Loucy (cell line): ENCODE results near the gene C18orf32.

Experiments
- EZH2phosphoT487 ChIP-seq: fragments of 200-600 bp; IDR thresholded peaks from 2 replicates; pipeline ENCODE4 v1.6.1; 2018; ENCODE audit warnings: antibody characterized with exemption, mild to moderate bottlenecking, moderate library complexity, borderline replicate concordance
- TF ChIP-seq, protein P1 (sequence below): fragments of 200-600 bp; sonication (generic); conservative IDR thresholded peaks from 2 replicates; pipeline ENCODE4 v1.5.1; 2014; ENCODE audit warnings: mild to moderate bottlenecking, antibody characterized with exemption, low read length

DNA sequence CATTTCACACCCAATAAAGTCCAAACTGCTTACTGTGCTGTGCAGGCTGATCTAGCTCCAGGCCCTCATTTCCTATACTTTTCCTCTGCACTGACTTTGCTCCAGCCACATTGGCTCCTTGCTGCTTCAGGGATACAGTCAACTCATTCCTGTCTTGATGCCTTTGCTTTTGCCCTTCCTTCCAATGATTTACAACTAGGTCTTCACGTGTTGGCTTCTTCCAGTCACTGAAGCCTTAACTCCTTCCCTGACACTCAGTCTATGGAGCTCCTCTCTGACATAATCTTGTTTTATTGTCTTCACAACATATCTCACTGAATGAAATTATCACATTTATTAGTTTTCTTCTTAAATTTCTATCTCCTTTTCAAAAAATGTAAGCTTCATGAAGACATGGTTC lies 16.9 kb upstream of the C18orf32 start:
- TF ChIP-seq, protein P1, sequence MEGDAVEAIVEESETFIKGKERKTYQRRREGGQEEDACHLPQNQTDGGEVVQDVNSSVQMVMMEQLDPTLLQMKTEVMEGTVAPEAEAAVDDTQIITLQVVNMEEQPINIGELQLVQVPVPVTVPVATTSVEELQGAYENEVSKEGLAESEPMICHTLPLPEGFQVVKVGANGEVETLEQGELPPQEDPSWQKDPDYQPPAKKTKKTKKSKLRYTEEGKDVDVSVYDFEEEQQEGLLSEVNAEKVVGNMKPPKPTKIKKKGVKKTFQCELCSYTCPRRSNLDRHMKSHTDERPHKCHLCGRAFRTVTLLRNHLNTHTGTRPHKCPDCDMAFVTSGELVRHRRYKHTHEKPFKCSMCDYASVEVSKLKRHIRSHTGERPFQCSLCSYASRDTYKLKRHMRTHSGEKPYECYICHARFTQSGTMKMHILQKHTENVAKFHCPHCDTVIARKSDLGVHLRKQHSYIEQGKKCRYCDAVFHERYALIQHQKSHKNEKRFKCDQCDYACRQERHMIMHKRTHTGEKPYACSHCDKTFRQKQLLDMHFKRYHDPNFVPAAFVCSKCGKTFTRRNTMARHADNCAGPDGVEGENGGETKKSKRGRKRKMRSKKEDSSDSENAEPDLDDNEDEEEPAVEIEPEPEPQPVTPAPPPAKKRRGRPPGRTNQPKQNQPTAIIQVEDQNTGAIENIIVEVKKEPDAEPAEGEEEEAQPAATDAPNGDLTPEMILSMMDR: no peak
- TF ChIP-seq EZH2phosphoT487: no peak
